GM21825 (cell line): ENCODE data around the gene SLC16A13.
"Not testable (repeated sequence)": the region's sequence is repeated elsewhere in the genome, so short reads cannot be mapped to it uniquely, and the experiment has no call there.

Source experiments
- ATAC-seq: cut with Tn5 transposase; IDR thresholded peaks from one replicate; pipeline ENCODE4 v1.9.1; 2021; ENCODE audit warnings: mild to moderate bottlenecking, moderate library complexity; ENCODE audit not compliant: unreplicated experiment

The SLC16A13 gene

GRCh38 chr17:7027335-7027734 lies 8.5 kb upstream of the SLC16A13 start:
- ATAC-seq = no peak

- ATAC-seq = no peak
Measured at GRCh38 chr17:7029096-7029495, 6.7 kb upstream of the SLC16A13 start.

GRCh38 chr17:7029659-7030058 lies 6.2 kb upstream of the SLC16A13 start:
- ATAC-seq = no peak

GRCh38 chr17:7034955-7035590 lies 742 bp upstream of the SLC16A13 start:
- peak; percentile 9 for ATAC-seq

GRCh38 chr17:7038025-7038862 lies 2.4 kb downstream of the SLC16A13 start:
- ATAC-seq = no peak

- no peak for ATAC-seq
Measured at GRCh38 chr17:7039832-7040231, 4.0 kb downstream of the SLC16A13 start.

GRCh38 chr17:7041607-7042500 lies 6.0 kb downstream of the SLC16A13 start:
- no peak for ATAC-seq

GRCh38 chr17:7042501-7043181 lies 6.8 kb downstream of the SLC16A13 start:
- no peak for ATAC-seq

GRCh38 chr17:7043182-7043496 lies 7.3 kb downstream of the SLC16A13 start:
- no peak for ATAC-seq

GRCh38 chr17:7043497-7044198 lies 7.8 kb downstream of the SLC16A13 start, which contains the start of gene SLC16A11:
Gene SLC16A11, minus strand, starts transcription at chr17:7044092. Its CDS starts 579 bp downstream, at chr17:7043513.
- no peak for ATAC-seq

GRCh38 chr17:7045492-7046126 lies 9.8 kb downstream of the SLC16A13 start:
- no peak for ATAC-seq

GRCh38 chr17:7046127-7046724 lies 10.4 kb downstream of the SLC16A13 start:
- ATAC-seq = no peak

- ATAC-seq = not testable (repeated sequence)
Measured at GRCh38 chr17:7046725-7047397, 11.0 kb downstream of the SLC16A13 start.

- ATAC-seq = no peak
Measured at GRCh38 chr17:7047566-7047965, 11.8 kb downstream of the SLC16A13 start.

- no peak for ATAC-seq
Measured at GRCh38 chr17:7048968-7049367, 13.2 kb downstream of the SLC16A13 start.

- not testable (repeated sequence) for ATAC-seq
Measured at GRCh38 chr17:7050583-7050982, 14.8 kb downstream of the SLC16A13 start.

GRCh38 chr17:7056386-7056785 lies 20.6 kb downstream of the SLC16A13 start:
- ATAC-seq = no peak

GRCh38 chr17:7058831-7059447 lies 23.1 kb downstream of the SLC16A13 start:
- no peak for ATAC-seq
